Thymus (tissue), 11 donors: ENCODE measurements around the gene PDLIM5. TPM values are rescaled to one million over a fixed set of nuclear protein-coding genes. Genes with fewer than 3 reads are reported as not detected.
"Not testable (repeated sequence)": the region's sequence is repeated elsewhere in the genome, so short reads cannot be mapped to it uniquely, and the experiment has no call there.

ENCODE experiments used
- DNase-seq, 9 donors: peaks; one replicate each; pipeline ENCODE4 v3.0.0-alpha.2; 2013; ENCODE audit warnings: low spot score in 9 of 9, low read depth in 6 of 9, missing footprints in 1 of 9
- H3K27ac ChIP-seq, 2 donors: one replicate each; pipeline ENCODE4 v1.5.1; 2013; ENCODE audit warnings: control low read depth in 1 of 2, low read depth in 1 of 2, low read length in 1 of 2, mild to moderate bottlenecking in 1 of 2, moderate library complexity in 1 of 2
- H3K27me3 ChIP-seq, 2 donors: one replicate each; pipeline ENCODE4 v1.5.1; 2013; ENCODE audit warnings: low read length in 1 of 2; ENCODE audit not compliant: control insufficient read depth in 2 of 2, insufficient read depth in 1 of 2
- H3K36me3 ChIP-seq, 2 donors: one replicate each; pipeline ENCODE4 v1.5.1; 2013; ENCODE audit warnings: low read length in 1 of 2, mild to moderate bottlenecking in 1 of 2, moderate library complexity in 1 of 2; ENCODE audit not compliant: control insufficient read depth in 2 of 2, insufficient read depth in 2 of 2
- H3K4me1 ChIP-seq, 2 donors: one replicate each; pipeline ENCODE4 v1.5.1; 2013; ENCODE audit warnings: low read length in 2 of 2; ENCODE audit not compliant: control insufficient read depth in 2 of 2, insufficient read depth in 2 of 2
- H3K4me3 ChIP-seq, 2 donors: one replicate each; pipeline ENCODE4 v1.5.1; 2013; ENCODE audit warnings: low read length in 2 of 2, control low read depth in 1 of 2, mild to moderate bottlenecking in 1 of 2
- H3K9me3 ChIP-seq, 2 donors: one replicate each; pipeline ENCODE4 v1.5.1; 2013; ENCODE audit warnings: low read length in 1 of 2, mild to moderate bottlenecking in 1 of 2; ENCODE audit not compliant: control insufficient read depth in 2 of 2, insufficient read depth in 1 of 2
- WGBS: extraction: QIAGEN DNeasy Blood & Tissue Kit; methylation state at CpG from one replicate; pipeline ENCODE4 v1.1.7; 2013; 5-methylcytosine and 5-hydroxymethylcytosine counted together
- polyA plus RNA-seq: library from polyadenylated mRNA; stranded (reverse); fragments of 200-250 nt; gene quantifications from one replicate; pipeline ENCODE4 v1.2.3, GENCODE V29; 2013
- total RNA-seq: library from RNA; stranded (reverse); fragments of 120-200 nt; gene quantifications from one replicate; pipeline ENCODE4 v1.2.4, GENCODE V29; 2013
- donor health status: healthy.

The PDLIM5 gene
- total and polyA plus RNA-seq, 2 donors, result 12.4 to 25.5 TPM

DNA sequence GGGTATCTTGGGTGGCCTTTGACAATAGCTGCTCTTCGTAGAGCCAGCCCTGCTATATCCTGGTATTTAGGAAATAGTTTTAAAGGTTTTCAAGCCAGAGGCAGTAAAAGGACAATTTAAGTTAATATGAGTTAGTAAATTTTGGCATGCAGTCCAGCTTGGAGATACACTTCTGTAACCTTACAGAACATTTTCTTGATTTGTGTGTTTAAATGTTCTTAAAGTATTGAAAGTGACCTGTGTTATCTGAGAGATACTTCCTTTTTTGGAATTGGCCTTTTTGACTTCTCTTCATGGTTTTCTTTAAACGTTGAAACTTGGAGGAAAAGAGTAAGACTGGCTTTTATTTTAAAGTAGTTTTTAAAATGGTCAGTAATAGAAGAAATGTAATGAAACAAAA lies 25.5 kb downstream of the PDLIM5 start:
- Histone ChIP-seq H3K4me1 (no peaks in the 10 kb centered on the region), H3K27me3 (no peaks in the 10 kb centered on the region), H3K4me3 (no peak overlapping the region), H3K9me3 (no peaks in the 10 kb centered on the region), H3K36me3 (no peaks in the 10 kb centered on the region), H3K27ac (no peak overlapping the region)
- WGBS, result 59% methylated on average over 2 of the region's 2 CpGs
- DNase-seq, result no peak

DNA sequence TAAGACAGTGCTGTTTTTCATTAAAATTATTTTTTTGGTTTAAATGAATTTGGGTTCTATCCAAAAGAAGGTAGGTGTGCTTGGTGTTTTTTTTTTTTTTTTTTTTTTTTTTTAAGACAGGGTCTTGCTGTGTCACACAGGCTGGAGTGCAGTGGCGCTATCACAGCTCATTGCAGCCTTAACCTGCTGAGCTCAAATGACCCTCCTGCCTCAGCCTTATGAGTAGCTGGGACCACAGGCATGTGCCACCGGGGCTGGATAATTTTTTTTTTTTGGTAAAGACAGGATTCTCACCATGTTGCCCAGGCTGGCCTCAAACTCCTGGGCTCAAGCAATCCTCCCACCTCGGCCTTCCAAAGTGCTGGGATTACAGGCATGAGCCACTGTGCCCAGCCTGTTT lies 27.1 kb downstream of the PDLIM5 start:
- DNase-seq, result not testable (repeated sequence)

DNA sequence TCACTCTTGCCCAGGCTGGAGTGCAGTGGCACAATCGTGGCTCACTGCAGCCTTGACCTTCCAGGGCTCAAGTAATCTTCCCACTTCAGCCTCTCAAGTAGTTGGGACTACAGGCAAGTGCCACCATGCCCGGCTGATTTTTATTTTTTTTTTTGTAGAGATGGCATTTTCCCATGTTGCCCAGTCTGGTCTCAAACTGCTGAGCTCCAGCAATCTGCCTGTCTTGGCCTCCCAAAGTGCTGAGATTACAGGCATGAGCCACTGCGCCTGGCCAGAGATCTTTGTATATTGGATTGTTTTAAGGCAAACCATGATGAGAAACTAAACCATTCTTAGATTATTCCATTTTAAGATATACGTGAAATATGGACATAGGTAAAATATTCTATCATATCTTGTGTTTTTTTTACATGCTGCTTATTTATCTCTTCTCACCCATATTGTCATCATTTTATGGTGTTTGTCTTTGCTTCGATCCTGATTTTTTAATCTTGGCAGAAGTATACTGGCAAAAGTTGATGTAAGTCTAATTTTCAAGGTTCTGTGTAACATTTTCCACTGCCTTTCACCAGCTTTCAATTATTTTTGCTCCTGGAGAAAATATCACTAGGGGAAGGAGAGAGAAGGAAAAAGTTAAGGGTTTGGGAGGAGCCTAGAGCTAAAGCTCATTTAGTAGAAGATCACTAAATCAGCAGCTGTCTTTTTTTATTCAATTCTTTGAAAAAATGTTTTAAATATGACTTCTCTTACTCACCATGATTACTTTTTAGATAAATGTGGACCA lies 27.8 kb downstream of the PDLIM5 start:
- Histone ChIP-seq H3K4me3 (no peak overlapping the region), H3K27me3 (no peaks in the 10 kb centered on the region), H3K27ac (no peak overlapping the region), H3K9me3 (no peaks in the 10 kb centered on the region), H3K36me3 (no peaks in the 10 kb centered on the region), H3K4me1 (no peaks in the 10 kb centered on the region)
- WGBS, result 97% methylated on average over 5 of the region's 5 CpGs
- DNase-seq, result no peak

More for the DNA sequence above, 27.1 kb downstream of the PDLIM5 start:
- H3K4me3 ChIP-seq, H3K36me3 ChIP-seq, H3K27ac ChIP-seq, H3K27me3 ChIP-seq, H3K4me1 ChIP-seq, H3K9me3 ChIP-seq: not testable (repeated sequence)
- WGBS, result 80% methylated on average over 3 of the region's 3 CpGs

DNA sequence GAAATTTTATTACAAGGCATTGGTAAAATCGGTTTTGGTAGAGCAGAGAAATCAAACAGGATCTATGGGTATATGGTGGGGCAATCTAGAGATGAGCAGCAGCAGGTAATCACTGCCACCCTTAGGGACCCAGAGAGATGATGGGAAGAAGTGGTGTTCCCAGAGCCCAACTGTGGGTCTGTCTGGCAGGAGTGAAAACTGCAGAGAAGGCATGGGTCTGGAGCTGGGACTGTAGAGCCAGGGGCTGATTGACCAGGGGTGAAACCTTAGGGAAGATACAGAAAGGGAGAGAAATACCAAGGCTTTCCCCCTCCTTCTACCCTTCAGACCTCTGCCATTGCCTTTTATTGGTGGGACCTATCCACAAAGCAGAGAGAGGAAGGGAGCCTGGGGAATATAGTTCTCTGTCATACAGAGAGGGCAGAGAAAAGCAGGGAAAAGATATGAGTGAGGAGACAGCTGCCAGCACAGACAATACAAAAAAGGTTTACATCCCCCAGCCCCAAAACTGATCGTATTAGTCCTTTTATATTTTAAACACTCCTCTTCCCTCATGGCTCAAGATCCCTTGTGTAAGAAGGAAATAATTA lies 28.7 kb downstream of the PDLIM5 start:
- WGBS, result 93% methylated on average over 2 of the region's 2 CpGs
- no peak overlapping the region for H3K27ac ChIP-seq
- no peak for DNase-seq
- H3K4me3 ChIP-seq, result no peak overlapping the region
- no peaks in the 10 kb centered on the region for H3K36me3 ChIP-seq
- no peaks in the 10 kb centered on the region for H3K9me3 ChIP-seq
- H3K4me1 ChIP-seq, result no peaks in the 10 kb centered on the region
- no peaks in the 10 kb centered on the region for H3K27me3 ChIP-seq

DNA sequence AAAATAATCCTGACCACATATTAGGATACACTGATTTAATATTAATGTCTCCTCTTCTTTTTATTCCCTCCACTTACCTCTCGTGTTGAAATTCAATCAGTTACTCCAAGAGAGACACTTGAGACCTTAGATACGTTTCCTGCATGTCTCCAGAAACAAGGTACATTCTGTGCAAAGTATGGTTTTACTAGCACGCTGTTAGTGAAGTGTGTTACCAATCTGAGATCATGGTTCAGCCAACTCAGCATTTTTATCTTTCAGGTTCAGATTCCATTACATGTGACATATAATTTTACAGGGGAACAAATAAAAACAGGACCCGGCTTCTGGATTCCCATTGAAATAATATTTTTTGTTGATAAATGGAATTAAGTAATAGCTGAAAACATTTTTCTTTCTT lies 32.2 kb downstream of the PDLIM5 start:
- Histone ChIP-seq H3K4me3 (no peak overlapping the region), H3K36me3 (no peaks in the 10 kb centered on the region), H3K27me3 (no peaks in the 10 kb centered on the region), H3K27ac (no peak overlapping the region), H3K4me1 (no peaks in the 10 kb centered on the region), H3K9me3 (no peaks in the 10 kb centered on the region)
- DNase-seq, result no peak
- 86% methylated on average over 4 of the region's 4 CpGs for WGBS

DNA sequence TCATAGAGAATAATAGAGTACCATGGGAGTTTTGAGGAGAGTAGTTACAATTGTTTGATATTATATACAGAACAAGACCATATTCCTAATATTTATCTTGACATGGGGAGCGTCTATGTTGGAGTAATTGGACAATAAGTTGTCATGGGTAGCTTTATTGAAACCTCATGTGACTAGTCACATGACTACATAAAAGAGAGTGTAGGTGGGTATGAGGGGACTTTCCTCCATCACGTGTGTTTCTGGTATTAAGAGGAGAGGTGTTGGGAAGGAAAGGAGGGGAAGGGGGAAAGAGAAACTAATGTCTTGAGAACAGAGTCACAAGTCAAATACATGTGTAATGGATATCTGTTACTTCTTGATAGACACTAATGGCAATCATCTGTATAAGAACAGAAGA lies 33.1 kb downstream of the PDLIM5 start:
- 92% methylated on average over 2 of the region's 2 CpGs for WGBS
- no peaks in the 10 kb centered on the region for H3K4me1 ChIP-seq
- no peaks in the 10 kb centered on the region for H3K36me3 ChIP-seq
- DNase-seq, result no peak
- no peaks in the 10 kb centered on the region for H3K27me3 ChIP-seq
- H3K27ac ChIP-seq, result no peak overlapping the region
- no peaks in the 10 kb centered on the region for H3K9me3 ChIP-seq
- no peak overlapping the region for H3K4me3 ChIP-seq

DNA sequence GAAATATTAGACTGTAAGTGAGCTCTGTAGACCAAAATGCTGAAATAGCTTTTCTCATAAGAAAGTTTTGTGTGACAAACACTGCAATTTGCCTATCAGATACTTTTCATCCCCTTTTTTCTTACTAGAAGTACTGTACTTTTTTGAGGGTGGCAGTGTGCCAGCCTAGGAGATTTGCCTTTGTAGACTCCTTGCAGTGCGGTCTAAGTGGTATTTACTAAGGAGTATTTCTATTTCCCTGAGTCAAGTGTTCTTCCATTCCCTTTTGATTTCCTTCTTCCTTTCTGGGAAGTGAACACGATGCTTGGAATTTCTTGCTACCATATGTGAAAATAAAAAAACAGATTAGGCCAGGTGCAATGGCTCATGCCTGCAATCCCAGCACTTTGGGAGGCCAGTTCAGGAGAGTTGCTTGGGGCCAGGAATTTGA lies 34.6 kb downstream of the PDLIM5 start:
- H3K9me3 ChIP-seq, result no peaks in the 10 kb centered on the region
- H3K27ac ChIP-seq, result no peak overlapping the region
- DNase-seq, result no peak
- WGBS, result 67% methylated on average over 2 of the region's 2 CpGs
- no peak overlapping the region for H3K4me3 ChIP-seq
- H3K27me3 ChIP-seq, result no peaks in the 10 kb centered on the region
- no peaks in the 10 kb centered on the region for H3K4me1 ChIP-seq
- H3K36me3 ChIP-seq, result no peaks in the 10 kb centered on the region

DNA sequence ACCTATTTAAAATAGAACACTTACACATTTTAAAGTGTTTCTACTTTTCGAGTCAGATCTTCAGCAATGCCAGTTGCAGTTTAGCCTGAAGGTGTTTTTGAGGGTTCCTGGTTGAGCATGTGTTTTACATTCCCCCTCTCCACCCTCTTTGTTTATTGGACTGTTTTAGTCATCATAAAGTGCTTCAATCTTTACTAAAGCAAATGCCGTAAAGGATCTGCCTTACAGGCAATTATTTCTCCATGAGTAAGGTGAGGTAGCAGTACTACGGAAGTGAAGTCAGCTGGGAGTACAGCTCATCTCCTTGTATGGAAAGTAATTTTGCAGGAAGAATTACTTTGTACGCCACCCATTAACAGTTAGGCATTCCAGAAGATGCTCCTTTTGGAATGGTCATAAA lies 36.9 kb downstream of the PDLIM5 start:
- H3K4me3 ChIP-seq, result no peak overlapping the region
- H3K9me3 ChIP-seq, result no peaks in the 10 kb centered on the region
- WGBS, result 99% methylated on average over 4 of the region's 4 CpGs
- no peak overlapping the region for H3K27ac ChIP-seq
- no peaks in the 10 kb centered on the region for H3K4me1 ChIP-seq
- no peaks in the 10 kb centered on the region for H3K36me3 ChIP-seq
- no peaks in the 10 kb centered on the region for H3K27me3 ChIP-seq
- no peak for DNase-seq

DNA sequence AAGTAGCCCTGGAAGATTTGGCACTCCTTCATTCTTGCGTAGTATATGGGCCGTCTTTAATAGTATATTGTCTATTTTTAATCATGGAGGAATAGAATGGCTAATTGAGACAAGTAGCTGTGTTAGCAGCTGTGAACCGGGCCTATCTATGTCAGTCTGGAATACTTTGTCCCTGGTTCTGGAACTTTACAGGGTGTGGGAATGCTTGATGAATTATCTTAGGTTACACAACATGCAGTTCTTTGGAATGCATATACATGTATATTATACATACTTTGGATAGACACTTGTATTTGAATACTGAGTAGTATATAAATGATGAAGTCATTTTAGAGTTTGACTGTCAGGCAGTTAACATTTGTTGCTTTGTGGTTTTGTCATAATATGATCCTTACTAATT lies 37.4 kb downstream of the PDLIM5 start:
- no peaks in the 10 kb centered on the region for H3K4me1 ChIP-seq

More for the DNA sequence above, 37.4 kb downstream of the PDLIM5 start:
- no peaks in the 10 kb centered on the region for H3K9me3 ChIP-seq
- WGBS, result 97% methylated on average over 3 of the region's 3 CpGs
- no peak overlapping the region for H3K4me3 ChIP-seq
- no peak for DNase-seq
- H3K36me3 ChIP-seq, result no peaks in the 10 kb centered on the region
- H3K27ac ChIP-seq, result no peak overlapping the region
- no peaks in the 10 kb centered on the region for H3K27me3 ChIP-seq
